HUES6 (cell line): Measurements from ENCODE around the gene AANAT.

Experiments used
- H3K27ac ChIP-seq: 2 replicates; pipeline ENCODE4 v1.7.0; 2013; ENCODE audit warnings: low read depth, mild to moderate bottlenecking, low read length, inconsistent platforms
- H3K27me3 ChIP-seq: 2 replicates; pipeline ENCODE4 v1.6.1; 2013; ENCODE audit warnings: low read length; ENCODE audit not compliant: control insufficient read depth, insufficient read depth
- H3K36me3 ChIP-seq: 2 replicates; pipeline ENCODE4 v1.6.1; 2013; ENCODE audit warnings: low read length; ENCODE audit not compliant: control insufficient read depth, insufficient read depth
- H3K4me1 ChIP-seq: 2 replicates; pipeline ENCODE4 v1.6.1; 2013; ENCODE audit warnings: low read length; ENCODE audit not compliant: control insufficient read depth, insufficient read depth
- H3K4me3 ChIP-seq: 2 replicates; pipeline ENCODE4 v1.5.1; 2013; ENCODE audit warnings: low read depth, low read length
- H3K9ac ChIP-seq: one replicate; pipeline ENCODE4 v1.6.1; 2013; ENCODE audit warnings: mild to moderate bottlenecking, low read length
- H3K9me3 ChIP-seq: 2 replicates; pipeline ENCODE4 v1.6.1; 2013; ENCODE audit warnings: low read depth, low read length; ENCODE audit not compliant: control insufficient read depth, insufficient read depth

Gene AANAT

DNA sequence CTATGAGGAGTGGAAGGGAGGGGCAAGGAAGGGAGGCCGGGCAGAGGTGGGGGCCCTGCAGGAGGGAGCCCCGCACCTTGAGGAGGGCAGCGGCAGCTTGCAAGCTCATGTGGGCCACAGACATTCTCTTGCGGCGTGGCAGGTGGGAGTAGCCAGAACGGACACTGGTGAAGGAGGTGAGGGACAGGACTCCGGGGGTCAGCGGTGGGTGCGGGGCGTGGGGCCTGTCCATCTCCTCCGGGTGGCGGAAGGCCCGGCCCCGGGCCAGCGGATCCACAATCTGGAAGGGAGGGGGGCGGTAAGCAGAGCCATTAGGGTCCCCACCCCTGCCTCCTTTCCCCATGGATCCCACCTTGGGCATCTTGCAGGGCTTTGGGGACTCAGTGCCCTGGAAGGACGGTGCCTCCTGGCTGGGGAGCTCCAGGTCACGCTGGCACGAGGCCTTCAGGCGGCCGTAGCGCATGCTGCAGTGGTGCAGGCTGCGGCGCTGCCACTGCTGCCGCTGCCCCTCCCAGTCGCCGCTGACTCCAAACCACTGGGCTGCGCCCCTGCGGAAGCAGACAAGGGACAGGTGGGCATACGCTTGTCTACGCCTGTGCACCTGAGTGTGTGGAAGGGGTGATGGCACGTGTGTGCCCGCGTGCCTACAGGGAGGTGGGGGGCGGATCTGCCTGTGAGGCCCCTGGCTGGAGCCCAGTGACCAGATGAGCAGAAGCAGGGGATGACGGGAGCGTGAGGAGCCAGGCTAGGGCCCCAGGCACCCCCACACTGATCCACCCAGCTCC is 11.5 kb downstream of the AANAT start:
- Histone ChIP-seq H3K9ac (no peak overlapping the region), H3K27ac (no peak overlapping the region), H3K4me1 (no peaks in the 10 kb centered on the region), H3K27me3 (no peaks in the 10 kb centered on the region), H3K36me3 (peaks cover 21% of the 10 kb centered on the region), H3K4me3 (no peak overlapping the region), H3K9me3 (no peaks in the 10 kb centered on the region)

- no peak overlapping the region for H3K9ac ChIP-seq
- no peaks in the 10 kb centered on the region for H3K9me3 ChIP-seq
- no peak overlapping the region for H3K4me3 ChIP-seq
- H3K27ac ChIP-seq = no peak overlapping the region
- no peaks in the 10 kb centered on the region for H3K27me3 ChIP-seq
- peaks cover 14% of the 10 kb centered on the region for H3K36me3 ChIP-seq
- H3K4me1 ChIP-seq = no peaks in the 10 kb centered on the region
These were observed 12.2 kb downstream of the AANAT start for GRCh38 chr17:76479515-76480060.

DNA sequence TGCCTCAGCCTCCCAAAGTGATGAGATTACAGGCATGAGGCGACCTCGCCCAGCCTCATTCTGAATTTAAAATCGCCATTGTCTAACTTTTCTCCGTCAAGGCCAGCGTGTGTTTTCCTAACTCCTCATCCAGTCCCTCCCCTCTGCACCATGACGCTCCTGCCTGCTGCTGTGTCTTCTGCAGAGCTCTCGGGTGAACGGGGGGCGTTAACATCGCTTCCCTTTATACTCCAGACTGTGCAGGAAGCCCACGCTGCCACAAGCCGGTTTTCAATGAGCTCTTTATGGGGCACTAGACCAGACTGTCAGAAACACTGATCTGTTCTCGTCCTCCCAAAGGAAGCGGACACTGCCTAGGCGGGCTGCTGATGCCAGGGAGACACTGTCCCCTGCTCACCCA is 13.2 kb downstream of the AANAT start:
- Histone ChIP-seq H3K4me3 (no peak overlapping the region), H3K36me3 (peaks cover 11% of the 10 kb centered on the region), H3K4me1 (no peaks in the 10 kb centered on the region), H3K9me3 (no peaks in the 10 kb centered on the region), H3K27me3 (no peaks in the 10 kb centered on the region), H3K27ac (no peak overlapping the region), H3K9ac (peak overlapping the region; percentile 19)

DNA sequence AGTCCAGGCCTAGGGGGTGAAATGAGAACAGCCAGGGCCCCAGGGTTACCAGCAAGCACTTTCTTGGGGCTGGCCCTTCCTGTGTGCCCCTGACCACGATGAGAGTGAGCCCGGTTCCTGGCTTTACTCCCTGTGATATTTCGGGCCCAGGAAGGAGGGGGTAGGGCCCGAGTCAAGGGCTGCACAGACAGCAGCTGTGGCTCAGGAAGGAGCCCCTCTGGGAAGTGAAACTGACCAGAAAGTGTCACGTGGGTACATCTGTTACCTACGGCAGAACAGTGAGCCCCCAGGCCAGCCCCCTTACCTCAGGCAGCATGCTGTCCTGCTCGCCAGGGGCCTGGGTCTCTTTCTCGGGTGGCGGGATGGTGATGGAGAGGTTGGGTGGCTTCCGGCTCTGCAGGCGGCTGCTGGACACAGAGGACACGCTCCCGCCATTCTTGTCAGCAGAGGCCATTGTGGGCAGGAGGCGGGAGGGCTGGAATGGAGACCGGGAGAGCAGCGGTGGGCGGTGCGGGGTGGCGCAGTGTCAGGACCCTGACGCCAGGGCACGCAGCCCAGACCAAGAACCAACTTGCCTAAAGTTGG is 13.8 kb downstream of the AANAT start:
- H3K27me3 ChIP-seq = no peaks in the 10 kb centered on the region
- H3K9me3 ChIP-seq = no peaks in the 10 kb centered on the region
- H3K27ac ChIP-seq = no peak overlapping the region
- peaks cover 11% of the 10 kb centered on the region for H3K36me3 ChIP-seq
- no peak overlapping the region for H3K4me3 ChIP-seq
- no peaks in the 10 kb centered on the region for H3K4me1 ChIP-seq
- peak overlapping the region; percentile 19 for H3K9ac ChIP-seq

DNA sequence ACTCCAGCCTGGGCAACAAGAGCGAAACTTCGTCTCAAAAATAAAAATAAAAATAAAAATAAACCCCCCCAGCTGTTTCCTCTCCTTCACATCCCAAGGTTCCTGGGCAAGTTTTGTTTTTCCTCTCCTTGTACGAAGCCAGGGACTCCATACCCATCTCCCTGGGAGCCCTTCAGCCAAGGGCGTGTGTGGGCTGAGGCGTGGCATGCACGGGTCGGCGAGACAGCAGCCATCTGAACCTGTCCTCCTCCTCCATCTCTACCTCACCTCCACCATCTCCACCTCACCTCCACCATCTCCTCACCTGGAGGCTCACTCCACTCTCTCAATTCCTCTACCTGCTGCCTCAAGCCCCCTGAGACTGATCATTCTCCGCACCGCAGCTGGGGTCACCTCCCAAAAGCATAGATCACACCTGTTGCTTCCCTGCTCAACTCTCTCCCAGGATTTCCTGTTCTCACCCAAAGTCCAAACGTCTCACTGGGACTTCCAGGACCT is 16.9 kb downstream of the AANAT start:
- Histone ChIP-seq H3K27me3 (no peaks in the 10 kb centered on the region), H3K4me1 (no peaks in the 10 kb centered on the region), H3K27ac (no peak overlapping the region), H3K36me3 (no peaks in the 10 kb centered on the region; the same call in 1 of the 2 replicates), H3K9me3 (no peaks in the 10 kb centered on the region), H3K9ac (no peak overlapping the region), H3K4me3 (no peak overlapping the region)

- no peak overlapping the region for H3K4me3 ChIP-seq
- no peak overlapping the region for H3K9ac ChIP-seq
- H3K4me1 ChIP-seq = no peaks in the 10 kb centered on the region
- H3K27me3 ChIP-seq = no peaks in the 10 kb centered on the region
- no peaks in the 10 kb centered on the region; the same call in 1 of the 2 replicates for H3K36me3 ChIP-seq
- no peak overlapping the region for H3K27ac ChIP-seq
- no peaks in the 10 kb centered on the region for H3K9me3 ChIP-seq
These were observed 18.2 kb downstream of the AANAT start for GRCh38 chr17:76485569-76485968.

- no peak overlapping the region for H3K27ac ChIP-seq
- H3K9ac ChIP-seq = no peak overlapping the region
- no peaks in the 10 kb centered on the region for H3K9me3 ChIP-seq
- no peak overlapping the region for H3K4me3 ChIP-seq
- no peaks in the 10 kb centered on the region for H3K27me3 ChIP-seq
- H3K4me1 ChIP-seq = peaks cover 6% of the 10 kb centered on the region
- no peaks in the 10 kb centered on the region for H3K36me3 ChIP-seq
These were observed 20.2 kb downstream of the AANAT start for GRCh38 chr17:76487451-76488192.

GRCh38 chr17:76490112-76490710 is 22.8 kb downstream of the AANAT start:
- H3K4me1 ChIP-seq = peaks cover 16% of the 10 kb centered on the region
- H3K36me3 ChIP-seq = no peaks in the 10 kb centered on the region
- H3K9me3 ChIP-seq = no peaks in the 10 kb centered on the region
- no peaks in the 10 kb centered on the region for H3K27me3 ChIP-seq
- no peak overlapping the region for H3K27ac ChIP-seq
- no peak overlapping the region for H3K4me3 ChIP-seq
- no peak overlapping the region for H3K9ac ChIP-seq

DNA sequence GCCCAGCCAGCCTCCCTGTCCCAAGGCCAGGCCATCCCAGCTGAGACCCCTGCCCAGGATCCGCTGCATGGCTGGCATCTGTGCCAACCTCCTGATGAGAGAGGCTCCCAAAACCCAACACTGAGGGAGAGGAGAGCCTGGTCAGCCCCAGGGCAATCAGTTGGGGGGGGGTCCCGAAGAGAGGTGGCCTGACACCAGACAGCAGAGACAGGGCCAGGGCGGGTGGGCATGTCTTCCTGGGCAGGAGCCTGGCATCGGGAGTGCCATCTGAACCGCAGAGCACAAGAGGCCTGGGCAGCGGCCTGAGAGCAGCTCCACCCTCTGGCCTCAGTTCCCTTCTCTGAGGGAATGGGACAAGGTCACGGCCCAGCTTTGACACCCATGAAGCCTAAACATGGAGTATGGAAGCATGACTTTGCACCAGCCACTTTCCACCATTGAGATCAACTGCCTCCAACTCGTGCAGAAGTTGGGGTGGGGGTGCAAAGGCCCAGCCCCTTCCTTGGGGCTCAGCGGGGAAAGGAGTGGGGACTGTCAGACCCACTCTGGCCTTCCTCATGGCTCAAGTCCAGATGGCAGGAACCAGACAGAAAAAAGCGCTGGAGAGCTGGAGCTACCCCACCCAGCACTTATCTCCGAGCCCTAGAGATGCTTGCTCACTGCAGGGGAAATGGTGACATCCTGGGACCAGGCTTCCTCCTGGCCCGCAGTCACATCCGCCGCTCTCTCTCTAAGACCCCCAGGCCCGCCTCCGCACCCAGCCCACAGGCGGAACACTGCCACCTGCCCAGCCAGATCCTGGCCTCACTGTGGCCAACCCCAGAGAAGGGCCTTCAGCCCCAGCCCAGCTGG is 24.1 kb downstream of the AANAT start:
- Histone ChIP-seq H3K27ac (no peak overlapping the region), H3K9me3 (no peaks in the 10 kb centered on the region), H3K4me1 (peaks cover 16% of the 10 kb centered on the region), H3K36me3 (no peaks in the 10 kb centered on the region), H3K4me3 (no peak overlapping the region), H3K9ac (no peak overlapping the region), H3K27me3 (no peaks in the 10 kb centered on the region)
